HL-60 (cell line): ENCODE measurements around the gene MSLN.

Experiments
- CTCF ChIP-seq: IDR thresholded peaks from one replicate; pipeline ENCODE4 v1.5.1; 2011; ENCODE audit warnings: low read length, control low read depth, inconsistent platforms; ENCODE audit not compliant: insufficient read depth
- POLR2AphosphoS5 ChIP-seq: IDR thresholded peaks from 2 replicates; pipeline ENCODE4 v1.6.1; 2012; ENCODE audit warnings: low read depth

- TF ChIP-seq CTCF: no peak
- TF ChIP-seq POLR2AphosphoS5: no peak
Observed at GRCh38 chr16:813916-814412, 53.4 kb downstream of the MSLN start.
